ENCODE data around the gene C2orf69. TPM values are rescaled to one million over a fixed set of nuclear protein-coding genes. Genes with fewer than 3 reads are reported as not detected.
A peak's percentile ranks its signal among the peaks of the same experiment; 100 is the strongest.
"Not testable (repeated sequence)": the region's sequence is repeated elsewhere in the genome, so short reads cannot be mapped to it uniquely, and the experiment has no call there.

C2orf69 gene, protein sequence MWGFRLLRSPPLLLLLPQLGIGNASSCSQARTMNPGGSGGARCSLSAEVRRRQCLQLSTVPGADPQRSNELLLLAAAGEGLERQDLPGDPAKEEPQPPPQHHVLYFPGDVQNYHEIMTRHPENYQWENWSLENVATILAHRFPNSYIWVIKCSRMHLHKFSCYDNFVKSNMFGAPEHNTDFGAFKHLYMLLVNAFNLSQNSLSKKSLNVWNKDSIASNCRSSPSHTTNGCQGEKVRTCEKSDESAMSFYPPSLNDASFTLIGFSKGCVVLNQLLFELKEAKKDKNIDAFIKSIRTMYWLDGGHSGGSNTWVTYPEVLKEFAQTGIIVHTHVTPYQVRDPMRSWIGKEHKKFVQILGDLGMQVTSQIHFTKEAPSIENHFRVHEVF
- total RNA-seq: 10.8 TPM

DNA sequence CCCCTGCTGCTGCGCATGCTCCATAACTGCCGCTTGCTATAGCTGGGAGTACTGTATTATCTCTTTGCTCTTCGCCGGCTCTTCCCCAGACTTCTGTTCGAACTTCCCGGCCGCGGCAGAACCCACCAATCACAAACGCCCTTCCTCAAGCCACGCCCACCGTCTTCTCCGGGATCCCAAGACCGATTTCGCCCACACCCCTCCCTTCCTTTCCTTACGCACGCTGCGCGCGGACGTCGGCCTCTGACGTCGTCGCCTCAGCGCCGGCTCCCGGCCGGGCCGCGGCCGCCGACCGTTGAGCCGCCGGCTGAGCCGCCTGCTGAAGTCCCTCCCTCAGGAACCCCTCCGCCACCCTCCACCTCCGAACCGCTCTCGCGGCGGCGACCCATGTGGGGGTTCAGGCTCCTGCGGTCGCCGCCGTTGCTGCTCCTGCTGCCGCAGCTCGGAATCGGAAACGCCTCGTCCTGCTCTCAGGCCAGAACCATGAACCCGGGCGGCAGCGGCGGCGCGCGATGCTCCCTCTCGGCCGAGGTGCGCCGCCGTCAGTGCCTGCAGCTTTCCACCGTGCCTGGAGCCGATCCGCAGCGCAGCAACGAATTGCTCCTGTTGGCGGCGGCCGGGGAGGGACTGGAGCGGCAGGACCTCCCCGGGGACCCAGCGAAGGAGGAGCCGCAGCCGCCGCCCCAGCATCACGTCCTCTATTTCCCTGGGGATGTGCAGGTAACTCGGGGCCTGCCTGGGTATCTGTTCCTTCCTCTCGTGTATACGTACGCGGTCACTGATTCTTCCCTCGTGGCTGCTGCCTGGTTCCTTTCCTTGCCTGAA is at the start of gene C2orf69:
C2orf69 (plus strand) TSS at position 242 of the 825 bp plus-strand sequence; CDS start at position 388, 146 bp downstream.
- peak; percentile 96 for DNase-seq

GRCh38 chr2:199862788-199863187 is 48.3 kb upstream of the C2orf69 start:
- DNase-seq: no peak

GRCh38 chr2:199865905-199866304 is 45.2 kb upstream of the C2orf69 start:
- DNase-seq: no peak

DNA sequence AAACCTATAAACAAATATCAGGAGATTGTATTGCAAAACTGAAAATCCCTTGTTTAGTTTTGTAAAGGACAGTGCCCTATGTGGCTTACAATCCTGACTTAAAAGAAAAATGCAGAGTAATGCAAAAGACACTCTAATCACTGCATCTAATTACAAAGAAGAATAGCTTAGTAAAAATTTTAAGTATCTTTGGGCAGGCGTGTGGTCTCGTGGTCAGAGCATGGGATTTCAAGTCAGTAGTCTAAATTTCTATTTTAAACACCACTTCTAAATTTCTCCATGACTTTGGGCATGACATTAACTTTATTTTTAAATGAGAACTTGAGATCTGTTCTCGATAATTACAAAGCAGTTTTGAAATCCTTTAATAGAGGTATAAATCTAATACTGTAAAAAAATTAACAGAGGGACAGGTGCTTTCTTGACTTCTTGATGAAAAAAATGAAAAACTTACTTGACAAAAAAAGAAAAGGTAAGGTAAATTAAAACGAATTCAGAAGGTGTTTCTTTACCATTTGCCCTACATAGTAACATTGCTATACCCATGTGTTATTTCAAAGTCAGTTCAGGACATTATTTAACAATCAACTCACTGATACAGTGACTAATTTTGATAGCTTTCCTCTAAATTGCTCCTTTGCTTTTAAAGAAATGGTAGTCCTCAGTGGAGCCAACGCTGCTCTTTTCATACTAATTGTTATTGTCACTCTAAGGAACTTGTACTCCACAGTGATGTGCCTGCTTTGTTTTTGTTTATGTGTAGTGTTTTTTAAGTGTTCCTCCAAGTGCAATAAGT is 42.5 kb upstream of the C2orf69 start:
- no peak for DNase-seq

DNA sequence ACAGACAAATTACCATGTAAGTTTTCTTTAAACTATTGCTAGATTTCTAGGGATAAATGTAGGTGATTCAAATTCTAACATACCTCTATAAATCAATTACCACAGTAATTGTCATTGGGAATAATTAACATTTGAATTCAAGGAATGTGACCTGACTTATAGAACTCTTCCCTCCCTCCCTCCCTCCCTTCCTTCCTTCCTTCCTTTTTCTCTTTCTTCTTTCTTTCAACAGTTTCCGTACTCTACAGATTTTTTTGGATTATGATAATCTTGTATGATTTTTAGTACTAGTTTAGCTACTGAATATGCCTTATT is 41.9 kb upstream of the C2orf69 start:
- no peak for DNase-seq

GRCh38 chr2:199869653-199870052 is 41.4 kb upstream of the C2orf69 start:
- no peak for DNase-seq

DNA sequence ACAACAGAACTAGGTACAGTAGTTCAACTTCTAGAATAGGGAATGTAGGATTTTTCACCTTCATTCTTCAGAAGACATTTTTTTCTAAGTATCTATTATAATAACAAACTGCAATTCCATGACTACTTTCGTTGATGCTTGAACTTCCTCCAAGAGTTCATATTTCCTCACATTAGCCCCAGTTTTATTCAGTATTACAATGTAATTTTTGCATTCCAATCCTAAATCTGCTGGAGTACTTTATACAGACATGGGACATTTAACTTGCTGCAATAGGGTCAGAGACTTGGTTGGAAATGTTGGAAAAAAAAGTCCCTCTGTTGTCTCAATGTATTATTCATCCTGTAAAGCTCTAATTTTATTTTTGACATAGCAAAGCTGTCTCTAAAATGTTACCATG is 40.5 kb upstream of the C2orf69 start:
- no peak for DNase-seq

- no peak for DNase-seq
Measured at GRCh38 chr2:199874209-199874608, 36.9 kb upstream of the C2orf69 start.

DNA sequence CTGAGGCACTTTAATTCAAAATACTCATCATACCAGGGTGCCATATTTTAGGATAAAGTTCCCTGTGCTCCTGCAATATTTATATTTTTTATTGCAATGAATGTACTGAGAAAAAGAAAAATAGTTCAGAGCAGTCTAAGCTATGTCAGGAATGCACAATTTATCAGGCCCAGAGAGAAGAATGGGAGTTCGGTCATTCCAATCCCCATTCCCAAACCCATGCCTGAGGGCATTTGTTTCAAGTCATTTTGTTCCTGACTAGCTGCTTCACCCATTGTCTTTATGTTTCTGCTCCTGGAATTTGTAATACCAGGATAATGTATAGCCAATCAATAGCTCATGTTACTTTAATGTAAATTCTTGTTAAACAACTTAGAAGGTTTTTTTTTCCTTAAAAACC is 35.7 kb upstream of the C2orf69 start:
- no peak for DNase-seq

- DNase-seq: no peak
Measured at GRCh38 chr2:199882667-199883066, 28.4 kb upstream of the C2orf69 start.

- DNase-seq: no peak
Measured at GRCh38 chr2:199883474-199884212, 27.4 kb upstream of the C2orf69 start.

- DNase-seq: no peak
Measured at GRCh38 chr2:199895406-199895805, 15.7 kb upstream of the C2orf69 start.

- no peak for DNase-seq
Measured at GRCh38 chr2:199896617-199897016, 14.5 kb upstream of the C2orf69 start.

DNA sequence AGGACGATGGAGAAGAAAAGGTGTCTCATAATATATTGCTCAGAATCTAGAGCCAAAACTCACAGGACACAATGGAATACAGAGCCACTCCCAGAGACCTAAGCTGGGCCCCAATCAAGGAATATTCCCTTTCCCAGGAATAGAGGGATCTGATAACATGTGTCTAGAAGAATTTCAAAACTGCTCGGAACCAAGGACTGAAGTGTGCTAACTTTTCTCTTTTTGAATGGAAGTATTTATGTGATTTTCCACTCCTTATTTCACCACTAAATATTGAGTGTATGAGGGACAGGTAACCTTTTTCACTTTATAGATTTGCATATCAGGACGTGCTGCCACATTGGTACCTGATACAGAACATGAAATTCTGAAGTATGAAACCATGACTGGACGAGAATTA is 9.2 kb upstream of the C2orf69 start:
- DNase-seq: no peak

DNA sequence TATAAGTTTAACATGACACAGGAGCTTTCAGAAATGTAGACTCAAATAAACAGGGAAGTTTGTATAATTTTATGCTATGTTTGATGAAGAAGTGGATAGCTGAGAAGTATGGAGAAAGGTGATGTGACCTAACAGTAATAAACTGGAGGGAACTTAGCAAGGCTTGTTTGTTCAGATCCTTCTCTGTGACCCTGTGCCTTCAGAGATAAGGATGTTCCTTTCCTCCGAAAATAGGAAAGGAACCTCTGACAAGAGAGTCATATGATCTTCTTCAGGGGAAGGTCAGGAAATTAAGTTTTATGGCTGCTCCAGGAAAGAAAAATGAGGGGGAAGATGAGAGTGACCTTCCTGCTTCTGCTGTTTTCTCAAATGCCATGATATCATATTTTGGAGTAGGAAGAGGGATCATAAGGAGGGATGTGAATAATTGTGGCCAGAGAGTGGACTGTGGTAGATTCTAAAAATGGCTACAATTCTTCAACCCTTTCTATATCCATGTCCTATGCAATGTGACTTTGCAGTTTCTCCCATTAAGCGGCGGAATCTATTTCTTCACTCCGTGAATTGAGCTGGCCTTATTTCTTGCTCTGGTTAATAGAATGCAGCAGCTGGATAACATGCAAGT is 8.5 kb upstream of the C2orf69 start:
- DNase-seq: no peak

DNA sequence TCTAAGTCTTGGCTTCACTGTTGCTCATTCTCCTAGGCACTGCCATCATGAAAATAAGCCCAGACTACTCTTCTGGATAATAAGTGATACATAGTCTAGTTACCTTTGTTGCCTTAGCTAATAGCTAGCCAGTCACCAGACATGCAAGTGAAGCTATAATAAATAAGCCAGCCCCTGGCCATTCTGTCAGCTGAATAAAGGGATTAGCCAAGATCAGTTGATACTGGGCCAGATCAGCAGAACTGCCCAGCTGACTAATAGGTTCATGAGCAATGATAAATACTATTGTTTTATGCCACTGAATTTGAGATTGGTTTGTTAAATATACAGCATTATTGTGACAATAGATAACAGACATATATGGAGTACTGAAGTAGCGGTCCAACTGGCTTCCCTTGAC is 8.0 kb upstream of the C2orf69 start:
- DNase-seq: no peak

DNA sequence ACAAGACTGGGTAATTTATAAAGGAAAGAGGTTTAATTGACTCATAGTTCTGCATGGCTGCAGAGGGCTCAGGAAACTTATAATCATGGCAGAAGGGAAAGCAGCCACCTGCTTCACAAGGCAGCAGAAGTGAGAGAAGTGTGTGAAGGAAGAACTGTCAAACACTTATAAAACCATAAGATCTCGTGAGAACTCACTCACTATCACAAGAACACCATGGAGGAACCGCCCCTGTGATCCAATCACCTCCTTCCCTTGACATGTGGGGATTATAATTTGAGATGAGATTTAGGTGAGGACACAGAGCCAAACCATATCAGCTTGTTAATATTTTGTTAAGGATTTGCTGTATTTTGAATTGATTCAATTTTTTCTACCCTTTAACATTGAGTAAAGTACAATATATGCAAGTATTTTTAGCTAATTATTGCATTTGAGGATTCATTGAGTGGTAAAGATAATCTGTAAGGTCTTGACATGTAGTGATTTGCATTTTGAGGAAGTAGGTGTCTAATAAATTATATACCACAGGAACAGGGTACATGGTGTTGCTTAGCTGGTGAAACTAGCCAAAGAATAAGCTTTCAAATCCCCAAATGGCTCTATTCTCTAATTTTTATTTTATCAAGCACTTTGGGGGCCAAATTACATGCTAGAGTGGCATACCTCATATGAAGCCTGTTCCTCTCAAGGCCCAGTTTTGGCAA is 3.9 kb upstream of the C2orf69 start:
- DNase-seq: no peak

DNA sequence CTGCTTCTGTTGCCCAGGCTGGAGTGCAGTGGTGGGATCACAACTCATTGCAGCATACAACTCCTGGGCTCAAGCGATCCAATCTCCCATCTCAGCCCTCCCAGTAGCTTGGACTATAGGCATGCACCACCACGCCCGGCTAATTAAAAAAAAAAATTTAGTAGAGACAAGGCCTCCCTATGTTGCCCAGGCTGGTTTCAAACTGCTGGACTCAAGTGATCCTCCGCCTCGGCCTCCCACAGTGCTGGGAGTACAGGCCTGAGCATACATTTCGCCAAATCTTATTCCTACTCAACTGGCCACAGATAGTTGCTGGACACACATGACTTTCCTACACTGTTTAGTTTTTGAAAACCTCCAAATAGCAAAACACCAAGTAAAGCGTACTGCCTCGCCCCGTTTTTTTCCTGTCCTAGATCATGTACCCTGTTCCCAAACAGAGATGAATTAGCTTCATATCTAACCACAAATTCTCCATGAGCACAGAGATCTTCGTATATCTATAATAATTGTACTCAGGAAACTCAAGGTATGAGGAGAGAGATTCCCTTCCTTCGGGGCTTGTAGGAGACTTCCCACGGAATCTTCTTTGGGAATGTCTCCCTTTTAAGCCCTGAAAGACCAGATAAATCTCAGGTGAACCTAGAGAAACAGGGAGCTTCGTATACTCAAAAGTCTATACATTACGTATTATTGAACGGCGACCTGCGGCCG is 598 bp upstream of the C2orf69 start:
- no peak for DNase-seq

GRCh38 chr2:199911877-199912161 is 726 bp downstream of the C2orf69 start:
- no peak for DNase-seq

DNA sequence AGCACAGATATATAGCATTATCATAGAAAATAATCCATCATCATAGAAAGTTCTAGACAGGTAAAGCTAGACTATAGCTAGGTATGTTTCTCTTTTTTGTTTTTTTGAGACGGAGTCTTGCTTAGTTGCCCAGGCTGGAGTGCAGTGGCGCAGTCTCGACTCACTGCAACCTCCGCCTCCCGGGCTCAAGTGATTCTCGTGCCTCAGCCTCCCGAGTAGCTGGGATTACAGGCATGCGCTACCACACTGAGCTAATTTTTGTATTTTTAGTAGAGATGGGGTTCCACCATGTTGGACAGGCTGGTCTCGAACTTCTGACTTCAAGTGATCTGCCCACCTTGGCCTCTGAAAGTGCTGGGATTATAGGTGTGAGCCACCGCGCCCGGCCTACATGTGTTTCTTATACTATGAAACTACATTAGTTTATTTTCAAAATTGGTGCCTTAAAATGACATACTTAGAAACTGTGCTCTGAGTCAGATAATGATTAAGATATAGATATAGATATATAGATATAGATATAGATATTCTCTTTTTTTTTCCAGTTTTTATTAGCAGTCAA is 1.5 kb downstream of the C2orf69 start:
- DNase-seq: not testable (repeated sequence)
